Hepatocyte (in vitro differentiated cells): ENCODE data around the gene KIF6.

Experiments
- CTCF ChIP-seq: fragments of 200-600 bp; sonication (generic); IDR thresholded peaks from 2 replicates; pipeline ENCODE4 v1.5.1; 2016; ENCODE audit warnings: antibody characterized with exemption, mild to moderate bottlenecking; ENCODE audit not compliant: poor library complexity
- EZH2 ChIP-seq: fragments of 200-600 bp; sonication (generic); IDR thresholded peaks from 2 replicates; pipeline ENCODE4 v1.6.1; 2016; ENCODE audit warnings: antibody characterized with exemption, mild to moderate bottlenecking, borderline replicate concordance

- TF ChIP-seq EZH2, result peak; percentile 91
- no peak for TF ChIP-seq CTCF
Observed at GRCh38 chr6:39313526-39314272, 411.5 kb downstream of the KIF6 start.
